Neuronal stem cell (in vitro differentiated cells): Measurements from ENCODE around the gene PRMT2.
A peak's percentile ranks its signal among the peaks of the same experiment; 100 is the strongest.
"Not testable (repeated sequence)": the region's sequence is repeated elsewhere in the genome, so short reads cannot be mapped to it uniquely, and the experiment has no call there.

Experiments used
- DNase-seq: peaks from one replicate; pipeline ENCODE4 v3.0.0-alpha.2; 2013; ENCODE audit warnings: low spot score
- H2AFZ ChIP-seq: one replicate; pipeline ENCODE4 v1.6.1; 2013; ENCODE audit warnings: mild to moderate bottlenecking, low read length, inconsistent platforms
- H2AK5ac ChIP-seq: 2 replicates; pipeline ENCODE4 v1.6.1; 2013; ENCODE audit warnings: low read depth, mild to moderate bottlenecking, inconsistent platforms, low read length, moderate library complexity, mixed read lengths
- H2BK120ac ChIP-seq: 2 replicates; pipeline ENCODE4 v1.6.1; 2013; ENCODE audit warnings: low read depth, mild to moderate bottlenecking, inconsistent platforms, low read length, moderate library complexity, mixed read lengths
- H2BK12ac ChIP-seq: one replicate; pipeline ENCODE4 v1.6.1; 2013; ENCODE audit warnings: low read length, inconsistent platforms
- H2BK15ac ChIP-seq: 2 replicates; pipeline ENCODE4 v1.6.1; 2013; ENCODE audit warnings: mild to moderate bottlenecking, low read length, inconsistent platforms, mixed read lengths
- H2BK5ac ChIP-seq: one replicate; pipeline ENCODE4 v1.6.1; 2013; ENCODE audit warnings: inconsistent platforms, mild to moderate bottlenecking, low read length, moderate library complexity
- H3K14ac ChIP-seq: one replicate; pipeline ENCODE4 v1.6.1; 2013; ENCODE audit warnings: low read length, inconsistent platforms
- H3K18ac ChIP-seq: 2 replicates; pipeline ENCODE4 v1.6.1; 2013; ENCODE audit warnings: low read length, inconsistent platforms
- H3K23ac ChIP-seq: 2 replicates; pipeline ENCODE4 v1.6.1; 2013; ENCODE audit warnings: low read depth, mild to moderate bottlenecking, mixed read lengths, low read length, inconsistent platforms; ENCODE audit not compliant: poor library complexity
- H3K27ac ChIP-seq: replicated peaks from 3 replicates; pipeline ENCODE4 v1.5.1; 2013; ENCODE audit warnings: low read length, inconsistent platforms
- H3K27me3 ChIP-seq, 3 experiments: 2 replicates each; pipeline ENCODE4 v1.6.1; 2013; ENCODE audit warnings: low read length in 3 of 3, mild to moderate bottlenecking in 2 of 3, inconsistent platforms in 1 of 3, low read depth in 1 of 3, mixed read lengths in 1 of 3, moderate library complexity in 1 of 3; ENCODE audit not compliant: control insufficient read depth in 3 of 3, insufficient read depth in 3 of 3
- H3K36me3 ChIP-seq, 2 donors: replicated peaks in 1 of 2; 2 replicates each; pipeline ENCODE4 v1.6.1; 2013; ENCODE audit warnings: low read length in 2 of 2; ENCODE audit not compliant: control insufficient read depth in 2 of 2, insufficient read depth in 2 of 2
- H3K4ac ChIP-seq: 2 replicates; pipeline ENCODE4 v1.6.1; 2013; ENCODE audit warnings: inconsistent platforms, mild to moderate bottlenecking, low read length, moderate library complexity
- H3K4me1 ChIP-seq, 2 donors: 1 replicate in 1 of 2; 2 replicates in 1 of 2; pipeline ENCODE4 v1.6.1; 2013; ENCODE audit warnings: low read length in 2 of 2, low read depth in 1 of 2; ENCODE audit not compliant: control insufficient read depth in 2 of 2, insufficient read depth in 1 of 2
- H3K4me2 ChIP-seq: one replicate; pipeline ENCODE4 v1.6.1; 2013; ENCODE audit warnings: mild to moderate bottlenecking, low read length, inconsistent platforms; ENCODE audit not compliant: insufficient read depth, poor library complexity, severe bottlenecking
- H3K4me3 ChIP-seq, 2 donors: 2 replicates each; pipeline ENCODE4 v1.5.1; 2013; ENCODE audit warnings: low read length in 2 of 2, mild to moderate bottlenecking in 2 of 2, inconsistent platforms in 1 of 2, moderate library complexity in 1 of 2
- H3K79me1 ChIP-seq: one replicate; pipeline ENCODE4 v1.6.1; 2013; ENCODE audit warnings: low read depth, mild to moderate bottlenecking, inconsistent platforms, low read length, moderate library complexity
- H3K9ac ChIP-seq: one replicate; pipeline ENCODE4 v1.6.1; 2013; ENCODE audit warnings: mild to moderate bottlenecking, low read depth, low read length, inconsistent platforms; ENCODE audit not compliant: poor library complexity
- H3K9me3 ChIP-seq, 2 donors: replicated peaks in 1 of 2; 2 replicates each; pipeline versions ENCODE3 to v1.6.1; 2013; ENCODE audit warnings: low read length in 2 of 2, mild to moderate bottlenecking in 2 of 2, inconsistent platforms in 1 of 2, low read depth in 1 of 2, mixed read lengths in 1 of 2, moderate library complexity in 1 of 2; ENCODE audit not compliant: control insufficient read depth in 2 of 2, insufficient read depth in 1 of 2
- H4K8ac ChIP-seq: one replicate; pipeline ENCODE4 v1.6.1; 2013; ENCODE audit warnings: low read depth, mild to moderate bottlenecking, inconsistent platforms, low read length, moderate library complexity
- H4K91ac ChIP-seq: one replicate; pipeline ENCODE4 v1.6.1; 2013; ENCODE audit warnings: low read length, low read depth, mild to moderate bottlenecking, inconsistent platforms; ENCODE audit not compliant: poor library complexity
- WGBS, 2 donors: extraction: QIAGEN DNeasy Blood & Tissue Kit; methylation state at CpG; one replicate each; pipeline ENCODE4 v1.1.7; 2013; ENCODE audit warnings: missing lambda C conversion rate in 2 of 2, mixed read lengths in 1 of 2; ENCODE audit not compliant: insufficient read length in 2 of 2, insufficient replicate concordance in 1 of 2; ENCODE audit errors: extremely low coverage in 2 of 2; 5-methylcytosine and 5-hydroxymethylcytosine counted together

PRMT2 gene

DNA sequence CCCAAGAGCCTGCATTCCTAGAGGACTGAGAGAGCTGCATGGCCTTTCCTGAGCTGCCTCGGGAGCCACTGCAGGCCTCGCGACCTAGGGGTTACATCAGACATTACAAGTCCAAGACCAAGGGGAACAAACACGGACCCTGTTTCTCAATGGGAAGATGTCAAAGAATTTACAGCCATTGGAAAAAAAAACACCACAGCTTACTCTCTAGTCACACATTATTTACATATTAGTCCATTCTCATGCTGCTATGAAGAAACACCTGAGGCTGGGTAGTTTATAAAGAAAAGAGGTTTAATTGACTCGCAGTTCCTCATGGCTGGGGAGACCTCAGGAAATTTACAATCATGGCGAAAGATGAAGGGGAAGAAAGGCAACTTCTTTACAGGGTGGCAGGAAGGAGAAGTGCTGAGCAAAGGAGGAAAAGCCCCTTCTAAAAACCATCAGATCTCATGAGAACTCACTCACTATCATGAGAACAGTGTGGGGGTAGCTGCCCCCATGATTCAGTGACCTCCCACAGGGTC, 8.4 kb upstream of the PRMT2 start:
- Histone ChIP-seq H4K8ac (no peak overlapping the region), H3K4me3 (no peak overlapping the region), H3K18ac (no peak overlapping the region), H3K4me1 (peaks cover 2 to 7% of the 10 kb centered on the region in 2 donors), H3K27ac (no peak overlapping the region), H2BK120ac (no peak overlapping the region), H3K4me2 (no peak overlapping the region), H3K27me3 (no peaks in the 10 kb centered on the region), H3K14ac (no peak overlapping the region), H2AFZ (no peak overlapping the region), H3K23ac (no peak overlapping the region), H2BK15ac (no peak overlapping the region), H2AK5ac (peak overlapping the region; percentile 8), H2BK5ac (no peak overlapping the region), H3K36me3 (no peaks in the 10 kb centered on the region), H3K9ac (no peak overlapping the region), H4K91ac (peak overlapping the region; percentile 67), H3K4ac (no peak overlapping the region), H2BK12ac (no peak overlapping the region), H3K79me1 (no peaks in the 10 kb centered on the region), H3K9me3 (peaks cover 16 to 38% of the 10 kb centered on the region in 2 donors)
- DNase-seq = no peak
- no CpG with 5 or more reads among the region's 6 CpGs for WGBS, 2 donors

DNA sequence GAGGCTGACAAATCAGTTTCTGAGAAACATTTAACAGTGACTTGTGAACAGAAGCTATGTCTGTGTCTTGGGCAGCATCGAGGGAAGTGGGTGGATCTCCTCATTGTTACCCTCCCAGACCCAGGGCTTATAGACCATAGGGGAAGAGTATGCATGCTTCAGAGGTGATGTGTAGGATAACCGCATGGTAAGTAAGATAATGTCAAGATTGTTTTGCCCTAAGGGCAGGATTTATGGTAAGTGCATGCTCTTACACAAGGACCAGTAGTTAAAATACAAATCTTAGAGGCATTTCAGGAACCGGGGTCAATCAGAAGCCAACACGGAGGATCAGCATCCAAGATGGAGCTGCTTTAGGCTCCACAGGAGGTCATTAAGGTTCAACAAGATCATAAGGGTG, 7.7 kb upstream of the PRMT2 start:
- no peaks in the 10 kb centered on the region for H3K36me3 ChIP-seq
- H3K27me3 ChIP-seq = no peaks in the 10 kb centered on the region
- H2AFZ ChIP-seq = no peak overlapping the region
- H2AK5ac ChIP-seq = no peak overlapping the region
- no peak overlapping the region for H3K14ac ChIP-seq
- peaks cover 2 to 3% of the 10 kb centered on the region in 2 donors for H3K4me1 ChIP-seq
- H4K8ac ChIP-seq = no peak overlapping the region
- H2BK5ac ChIP-seq = no peak overlapping the region
- H3K18ac ChIP-seq = no peak overlapping the region
- H3K4me2 ChIP-seq = no peak overlapping the region
- no peak overlapping the region for H3K27ac ChIP-seq
- H3K23ac ChIP-seq = no peak overlapping the region
- no peak overlapping the region for H3K9ac ChIP-seq
- no peak overlapping the region for H3K4ac ChIP-seq
- H3K9me3 ChIP-seq = peaks cover 16 to 38% of the 10 kb centered on the region in 2 donors
- H3K79me1 ChIP-seq = no peaks in the 10 kb centered on the region
- no peak overlapping the region for H4K91ac ChIP-seq
- H2BK12ac ChIP-seq = no peak overlapping the region
- no peak overlapping the region for H2BK120ac ChIP-seq
- no CpG with 5 or more reads among the region's 4 CpGs for WGBS, 2 donors
- H3K4me3 ChIP-seq = no peak overlapping the region
- no peak for DNase-seq
- H2BK15ac ChIP-seq = no peak overlapping the region

- Histone ChIP-seq H3K27me3 (no peaks in the 10 kb centered on the region), H3K9ac (no peak overlapping the region), H3K9me3 (peaks cover 16 to 38% of the 10 kb centered on the region in 2 donors), H3K4ac (no peak overlapping the region), H3K36me3 (no peaks in the 10 kb centered on the region), H4K8ac (no peak overlapping the region), H3K23ac (no peak overlapping the region), H2BK120ac (no peak overlapping the region), H4K91ac (no peak overlapping the region), H2AFZ (no peak overlapping the region), H2BK12ac (no peak overlapping the region), H3K79me1 (no peaks in the 10 kb centered on the region), H2BK5ac (no peak overlapping the region), H3K4me3 (no peak overlapping the region), H3K27ac (no peak overlapping the region), H2BK15ac (no peak overlapping the region), H3K18ac (no peak overlapping the region), H3K4me2 (no peak overlapping the region), H2AK5ac (no peak overlapping the region), H3K4me1 (no peaks in the 10 kb centered on the region), H3K14ac (no peak overlapping the region)
- no peak for DNase-seq
- WGBS, 2 donors = no CpG with 5 or more reads among the region's 6 CpGs
Measured at GRCh38 chr21:46628868-46629267, 6.6 kb upstream of the PRMT2 start.

- not testable (repeated sequence) for H3K14ac ChIP-seq, H4K91ac ChIP-seq, H3K4me1 ChIP-seq, H3K4ac ChIP-seq, H3K4me3 ChIP-seq, H3K23ac ChIP-seq, H3K79me1 ChIP-seq, H3K27ac ChIP-seq, H3K36me3 ChIP-seq, H2AK5ac ChIP-seq, H2AFZ ChIP-seq, H3K9ac ChIP-seq, H2BK120ac ChIP-seq, H3K4me2 ChIP-seq, H2BK12ac ChIP-seq, H2BK5ac ChIP-seq, H2BK15ac ChIP-seq, H3K18ac ChIP-seq, DNase-seq, H3K27me3 ChIP-seq, H4K8ac ChIP-seq
- H3K9me3 ChIP-seq = peaks cover 7 to 21% of the 10 kb centered on the region in 2 donors
- no CpG with 5 or more reads among the region's 2 CpGs for WGBS, 2 donors
Measured at GRCh38 chr21:46630915-46631314, 4.6 kb upstream of the PRMT2 start.
